GM12891 (cell line): ENCODE results near the gene NFKBIB.

Experiments
- POLR2A ChIP-seq: IDR thresholded peaks from 2 replicates; pipeline ENCODE4 v1.6.1; 2011; ENCODE audit warnings: low read depth, low read length, control low read depth
- POLR2AphosphoS5 ChIP-seq: IDR thresholded peaks from 2 replicates; pipeline ENCODE4 v1.6.1; 2011; ENCODE audit warnings: low read depth, low read length, control low read depth

DNA sequence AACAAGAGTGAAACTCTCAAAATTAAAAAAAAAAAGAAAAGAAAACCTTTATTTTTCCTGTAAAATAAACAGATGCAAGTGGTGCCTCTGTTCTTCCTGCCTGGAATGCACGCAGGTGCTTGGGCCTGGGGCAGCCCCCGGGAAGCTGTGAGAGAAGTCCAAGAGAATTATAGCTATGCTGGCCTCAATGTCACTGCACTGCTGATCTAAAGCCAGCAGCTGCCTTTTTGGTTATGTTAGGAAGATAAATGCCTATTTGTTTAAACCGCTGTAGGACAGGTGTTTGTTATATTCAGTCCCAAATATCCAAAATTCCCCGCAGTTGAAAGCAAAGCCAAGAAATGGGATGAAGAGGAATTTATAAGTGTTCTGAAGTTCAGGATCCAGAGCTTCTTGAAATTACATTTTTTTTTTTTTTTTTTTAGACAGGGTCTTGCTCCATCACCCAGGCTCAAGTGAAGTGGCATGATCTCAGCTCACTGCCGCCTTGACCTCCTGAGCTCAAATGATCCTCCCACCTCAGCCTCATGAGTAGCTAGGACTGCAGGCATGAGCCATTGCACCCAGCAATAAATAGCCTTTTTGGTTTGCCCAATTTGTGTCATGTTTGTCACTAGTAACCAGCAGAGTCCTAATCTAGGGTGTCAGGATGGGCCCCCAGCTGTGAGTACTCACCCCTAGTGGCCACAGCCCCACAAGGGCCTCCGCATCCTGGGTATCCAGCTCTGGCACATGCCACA, 23.9 kb upstream of the NFKBIB start:
- TF ChIP-seq POLR2A (no peak), POLR2AphosphoS5 (no peak)
